HG03103 (cell line): ENCODE data around the gene ENGASE.

Experiments
- ATAC-seq: cut with Tn5 transposase; IDR thresholded peaks from one replicate; pipeline ENCODE4 v1.9.1; 2021; ENCODE audit warnings: low read depth; ENCODE audit not compliant: unreplicated experiment

ENGASE gene

GRCh38 chr17:79111097-79111496 is 36.5 kb downstream of the ENGASE start:
- ATAC-seq = no peak

DNA sequence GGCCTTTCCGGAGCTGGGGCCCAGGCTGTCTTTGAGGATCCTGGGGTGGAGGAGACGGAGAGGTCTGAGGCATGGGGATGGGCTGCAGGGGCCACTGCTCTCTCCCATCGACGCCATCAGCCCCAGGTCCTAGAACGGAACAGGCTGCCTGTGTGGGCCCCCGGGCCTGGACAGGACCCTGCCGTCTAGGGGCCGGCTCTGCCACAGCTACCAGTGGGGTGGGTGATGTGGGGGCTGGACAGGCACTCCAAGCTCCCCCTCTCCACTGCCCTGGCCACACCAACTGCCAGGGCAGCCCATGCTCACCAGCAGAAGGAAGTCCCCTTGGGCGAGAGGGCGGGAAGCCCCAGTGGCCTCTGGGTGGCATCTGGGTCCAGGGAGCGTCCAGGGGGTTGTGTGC is 37.8 kb downstream of the ENGASE start:
- no peak for ATAC-seq

DNA sequence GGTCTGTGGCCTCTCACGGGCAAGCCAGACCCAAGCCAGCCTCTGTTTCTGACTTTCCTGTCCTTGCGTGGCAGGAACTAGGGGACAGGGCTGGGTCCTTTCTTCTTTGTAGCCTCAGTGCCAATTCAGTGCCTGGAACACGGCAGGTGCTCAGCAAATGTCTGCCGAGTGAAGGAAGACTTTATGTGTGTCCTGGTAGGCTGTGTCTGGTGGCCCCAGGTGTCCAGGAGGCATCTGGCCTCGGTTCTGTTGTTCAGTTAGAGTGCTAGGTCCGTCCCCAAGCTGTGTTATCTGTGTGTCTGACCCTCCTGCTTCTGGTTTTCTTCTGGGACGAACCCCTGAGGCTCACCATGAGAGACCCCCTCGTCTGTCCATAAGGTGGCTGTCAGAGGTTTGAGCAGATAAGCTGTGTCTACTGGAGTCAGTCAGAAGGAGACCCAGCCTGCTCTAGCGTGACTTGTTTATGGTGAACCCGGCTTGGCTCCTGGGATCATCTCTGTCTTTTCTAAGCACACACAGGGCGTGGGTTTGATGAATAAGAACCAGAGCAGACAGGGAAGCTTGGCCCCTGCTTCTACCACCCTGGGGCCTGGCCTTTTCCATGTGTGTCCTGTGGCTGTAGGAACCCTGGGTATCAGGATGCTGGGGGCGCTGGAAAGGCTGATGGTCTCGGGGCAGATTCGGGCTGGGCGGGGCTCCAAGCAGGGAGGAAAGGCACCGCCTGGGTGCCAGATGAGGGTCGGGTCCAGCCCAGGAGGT is 39.3 kb downstream of the ENGASE start:
- no peak for ATAC-seq

DNA sequence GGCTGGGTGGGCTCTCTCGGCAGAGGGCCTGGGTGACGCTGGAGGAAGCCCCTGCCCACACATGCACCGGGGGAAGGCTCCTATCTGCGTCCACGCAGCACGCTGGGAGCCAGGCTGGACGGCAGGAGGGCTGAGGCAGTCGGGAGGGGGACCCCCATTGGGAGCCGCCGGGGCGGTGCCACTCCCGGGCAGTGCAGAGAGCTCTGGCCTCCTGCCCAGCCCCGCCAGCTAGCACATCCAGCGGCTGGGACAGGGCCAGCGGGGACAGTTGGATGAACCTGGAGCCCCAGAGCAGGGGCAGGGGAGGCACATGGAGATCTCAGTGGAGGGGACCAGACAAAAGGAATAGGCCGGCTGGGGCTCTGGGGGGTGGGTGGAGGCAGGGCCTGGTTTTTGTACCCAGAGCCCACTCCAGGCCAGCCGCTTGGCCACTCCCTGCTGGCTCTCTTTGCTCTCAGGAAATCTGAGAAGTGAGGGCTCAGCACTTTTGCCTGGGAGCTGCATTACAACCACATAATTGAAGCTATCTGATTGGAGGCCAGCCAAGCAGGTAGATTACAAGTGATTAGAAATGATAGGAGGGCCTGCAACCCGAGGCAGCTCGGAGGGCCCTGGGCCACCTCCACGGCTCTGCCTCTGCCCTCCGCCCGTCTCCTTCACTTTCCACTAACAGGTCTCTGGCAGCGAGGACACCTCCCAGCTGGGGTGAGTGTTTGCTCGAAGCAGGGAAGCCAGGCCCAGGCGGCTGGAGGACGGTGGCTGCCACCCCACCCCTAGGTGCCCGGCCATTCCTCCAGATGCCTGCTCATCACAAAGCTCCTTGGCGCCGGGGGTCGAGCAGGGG is 40.1 kb downstream of the ENGASE start:
- ATAC-seq = no peak

GRCh38 chr17:79115487-79115886 is 40.9 kb downstream of the ENGASE start:
- no peak for ATAC-seq

- no peak for ATAC-seq
These were observed 42.1 kb downstream of the ENGASE start for GRCh38 chr17:79116575-79117368.

- no peak for ATAC-seq
These were observed 43.4 kb downstream of the ENGASE start for GRCh38 chr17:79117905-79118487.

DNA sequence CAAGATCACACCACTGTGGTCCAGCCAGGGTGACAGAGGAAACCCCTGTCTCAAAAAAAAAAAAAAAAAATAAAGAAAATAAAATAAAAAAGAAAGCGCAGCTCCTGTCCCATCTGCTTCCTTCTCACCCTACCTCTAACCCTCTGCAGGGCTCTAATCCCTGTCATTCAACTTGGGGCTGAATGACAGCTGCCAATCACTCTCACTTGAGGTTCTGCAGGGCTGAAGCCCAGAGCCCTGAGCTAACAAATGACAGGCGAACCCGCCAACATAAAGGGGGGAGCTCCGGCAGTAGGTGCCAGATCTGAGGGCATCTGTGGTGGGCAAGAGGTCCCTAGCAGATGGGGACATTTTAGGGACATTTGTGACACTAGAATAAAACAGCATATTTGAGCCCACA is 44.3 kb downstream of the ENGASE start:
- no peak for ATAC-seq

DNA sequence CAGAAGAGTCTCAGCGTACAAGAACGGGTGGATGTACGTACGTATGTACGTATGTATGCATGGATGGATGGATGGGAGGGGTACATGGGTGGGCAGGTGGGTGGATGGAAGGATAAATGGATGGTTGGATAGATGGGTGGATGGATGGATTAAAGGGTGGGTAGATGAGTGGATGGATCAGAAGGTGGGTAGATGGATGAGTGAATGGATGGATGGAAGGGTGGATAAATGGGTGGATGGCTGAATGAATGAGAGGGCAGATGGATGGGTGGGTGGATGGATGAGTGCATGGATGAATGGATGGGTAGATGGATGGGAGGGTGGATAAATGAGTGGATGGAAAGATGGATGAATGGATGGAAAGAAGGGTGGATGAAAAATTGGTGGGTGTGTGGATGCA is 45.6 kb downstream of the ENGASE start:
- no peak for ATAC-seq

DNA sequence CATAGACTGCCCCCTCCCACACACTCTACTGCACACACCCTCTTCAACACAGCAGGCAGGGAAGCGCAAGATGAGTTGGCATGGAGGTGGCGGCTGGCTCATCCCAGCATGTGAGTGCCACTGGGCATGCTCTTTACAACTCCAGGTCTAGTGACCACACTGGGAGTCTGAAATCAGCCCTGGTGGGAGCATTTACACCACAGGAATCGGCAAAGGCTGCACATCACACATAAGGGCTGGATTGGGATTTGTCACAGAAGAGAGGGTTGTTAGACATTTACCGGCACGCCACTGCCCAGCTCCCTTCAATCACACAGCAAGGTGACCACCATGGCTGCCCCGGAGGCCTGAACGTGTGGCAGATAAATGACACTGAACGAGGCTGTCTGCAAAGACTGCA is 49.4 kb downstream of the ENGASE start:
- no peak for ATAC-seq

DNA sequence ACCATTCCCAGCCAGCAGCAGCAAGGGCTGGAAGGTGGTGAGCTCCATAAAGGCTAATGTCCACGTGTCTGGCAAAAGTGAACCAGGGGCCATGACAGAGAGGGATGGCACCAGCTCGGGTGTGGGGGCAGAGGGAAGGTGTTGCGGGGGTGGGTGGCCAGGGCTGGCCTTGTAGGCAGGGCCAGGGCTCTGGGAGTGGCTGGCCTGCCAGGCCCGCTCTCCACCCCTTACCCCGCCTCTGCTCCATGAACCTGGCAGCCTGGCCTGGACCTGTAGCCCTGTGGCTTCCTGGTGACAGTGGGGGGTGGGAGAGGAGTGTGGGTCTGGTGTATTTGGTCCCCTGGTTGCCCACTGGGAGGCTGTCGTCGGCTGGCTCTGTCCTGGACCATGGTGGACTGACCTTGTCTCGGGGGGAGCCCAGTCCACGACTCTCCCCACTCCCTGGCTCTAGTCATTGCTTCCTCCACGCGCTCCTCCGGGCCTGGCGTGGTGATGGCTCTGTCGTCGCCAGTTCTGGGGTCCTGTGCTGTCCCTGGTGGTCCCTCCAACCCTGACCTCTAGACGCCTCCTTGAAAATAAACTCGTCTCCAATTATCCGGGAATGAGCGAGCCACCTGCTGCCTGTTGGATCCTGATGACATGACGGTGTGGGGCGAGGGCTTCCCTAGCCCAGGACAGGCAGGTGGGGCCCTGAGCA is 50.0 kb downstream of the ENGASE start:
- ATAC-seq = no peak

DNA sequence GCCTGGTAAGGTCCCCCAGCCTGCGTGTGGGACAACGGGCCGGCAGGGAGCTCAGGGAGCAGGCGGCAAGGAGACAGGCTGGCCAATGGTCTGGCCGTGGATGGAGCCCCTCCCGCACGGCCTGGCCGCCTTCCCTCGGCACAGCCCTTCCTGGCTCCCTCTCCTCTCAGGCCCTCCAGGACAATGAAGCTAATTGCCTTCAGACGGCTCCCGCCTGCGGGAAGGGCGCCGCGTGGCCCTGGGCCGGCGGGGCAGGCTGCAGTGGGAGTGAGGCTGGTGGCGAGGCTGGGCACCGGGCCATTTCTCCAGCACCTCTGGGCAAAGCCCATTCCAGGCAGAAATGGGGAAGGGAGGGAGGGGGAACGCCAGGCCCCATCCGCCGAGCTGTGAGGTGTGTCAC is 50.9 kb downstream of the ENGASE start:
- ATAC-seq = no peak

DNA sequence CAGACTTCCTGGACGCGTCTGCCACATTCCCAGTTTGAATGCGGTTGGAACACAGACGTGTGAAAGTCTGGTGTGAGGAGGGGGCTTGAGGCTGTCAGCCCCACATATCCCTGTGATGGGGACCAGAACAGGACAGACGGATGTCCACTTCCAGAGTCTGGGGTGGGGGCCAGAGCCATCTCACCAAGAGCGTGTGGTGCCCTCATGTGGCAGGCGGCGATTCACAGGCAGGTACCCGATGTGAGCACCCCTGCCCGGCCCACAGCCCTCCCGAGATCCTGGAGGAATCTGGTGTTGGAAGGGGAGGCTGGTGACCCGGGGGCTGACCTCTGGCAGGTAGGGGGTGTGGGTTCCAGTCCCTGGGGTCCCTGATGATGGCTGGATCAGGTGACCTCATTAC is 51.5 kb downstream of the ENGASE start:
- no peak for ATAC-seq

DNA sequence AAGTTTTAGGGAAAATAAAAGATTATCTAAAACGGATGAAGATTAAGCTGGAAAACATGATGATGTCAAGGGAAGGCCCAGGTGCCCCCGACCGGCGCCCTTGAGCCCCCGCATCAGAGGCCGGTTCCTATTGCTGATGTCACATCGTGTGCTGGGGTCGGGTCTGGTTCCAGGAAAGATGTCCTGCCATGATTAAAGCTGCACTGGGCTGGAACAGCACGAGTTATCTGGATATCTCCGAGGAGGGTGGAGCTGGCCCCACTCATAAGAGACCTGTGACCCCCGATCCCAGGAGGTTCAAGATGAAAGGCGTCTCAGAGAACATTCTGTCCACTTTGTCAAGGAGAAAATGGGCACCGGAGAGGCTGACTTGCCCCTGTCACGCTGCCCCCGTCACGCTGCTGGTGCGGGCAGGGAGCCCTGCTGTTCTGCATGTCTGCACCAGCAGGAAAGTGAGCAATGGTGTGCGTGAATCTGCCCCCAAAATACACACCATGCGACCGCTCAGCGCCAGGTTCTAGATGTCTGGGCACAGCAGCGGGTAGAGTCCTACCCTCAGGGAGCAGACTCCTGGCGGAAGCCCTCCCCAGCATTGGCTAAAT is 53.0 kb downstream of the ENGASE start:
- ATAC-seq = no peak

GRCh38 chr17:79129523-79129922 is 54.9 kb downstream of the ENGASE start:
- no peak for ATAC-seq

DNA sequence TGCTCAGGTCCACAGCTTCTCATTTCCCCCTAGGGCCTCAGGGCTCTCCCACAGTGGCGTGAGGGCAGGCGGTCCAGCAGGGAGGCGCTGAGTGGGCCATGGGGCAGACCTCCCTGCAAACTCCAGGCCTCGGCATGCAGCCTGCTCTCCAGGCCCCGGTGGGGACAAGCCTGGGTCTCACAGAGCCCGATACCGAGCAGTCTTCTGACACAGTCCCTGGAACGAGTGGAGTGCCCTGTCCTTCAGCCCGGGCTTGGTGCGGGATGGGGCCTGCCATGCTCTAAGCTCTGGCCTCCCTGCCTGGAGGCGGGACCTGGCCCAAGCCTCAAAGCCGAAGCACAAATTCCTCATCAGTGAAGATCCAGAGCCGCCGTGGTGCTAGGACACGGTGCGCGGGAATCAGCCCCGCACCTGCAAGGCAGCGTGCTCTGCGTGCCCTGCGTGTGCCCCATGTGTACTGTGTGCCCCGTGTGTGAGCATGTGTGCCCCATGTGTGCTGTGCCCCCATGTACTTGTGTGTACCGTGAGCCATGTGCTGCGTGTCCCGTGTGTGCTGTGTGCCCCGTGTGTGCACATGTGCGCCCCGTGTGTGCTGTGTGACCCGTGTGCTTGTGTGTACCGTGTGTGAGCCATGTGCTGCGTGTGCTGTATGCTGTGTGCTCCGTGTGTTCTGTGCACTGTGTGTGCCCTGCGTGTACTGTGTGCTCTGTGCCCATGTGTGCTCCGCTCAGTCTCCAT is 56.1 kb downstream of the ENGASE start:
- no peak for ATAC-seq

DNA sequence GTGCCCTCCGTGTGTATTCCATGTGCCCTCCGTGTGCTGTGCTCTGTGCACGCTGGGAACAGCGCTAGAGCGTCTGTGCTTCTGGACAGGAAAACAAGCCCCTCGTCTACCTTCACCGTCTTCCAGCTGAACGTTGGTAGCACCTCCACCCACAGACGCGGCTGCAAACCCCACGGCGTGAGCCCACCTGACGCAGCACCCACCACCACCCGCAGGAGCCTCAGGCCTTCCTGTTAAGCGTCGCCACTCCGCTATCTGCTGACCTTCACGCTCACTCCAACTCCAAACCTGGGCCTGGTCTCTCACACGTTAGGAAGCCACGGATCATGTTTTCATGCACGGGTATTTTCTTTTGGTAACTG is 56.6 kb downstream of the ENGASE start:
- no peak for ATAC-seq

DNA sequence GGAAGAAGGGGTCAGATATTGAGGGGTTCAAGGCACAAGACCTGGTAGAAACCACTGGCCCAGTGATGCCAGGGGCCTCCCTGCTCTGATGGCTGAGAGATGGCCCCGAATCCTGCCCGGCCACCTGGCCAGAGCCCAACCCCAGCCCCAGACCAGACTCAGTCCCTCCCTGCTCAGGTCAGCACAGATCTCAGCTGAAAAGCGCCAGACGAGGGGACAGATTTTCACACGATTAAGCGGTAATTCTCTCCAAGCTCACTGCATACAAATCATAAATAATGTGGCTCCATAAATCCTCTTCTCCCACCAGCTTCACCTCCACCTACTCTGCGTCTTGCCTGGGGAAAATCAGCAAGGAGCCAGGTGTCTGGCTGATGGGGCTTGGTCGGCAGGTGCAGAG is 57.1 kb downstream of the ENGASE start:
- no peak for ATAC-seq
